ENCODE measurements around the gene PRPH. TPM values are rescaled to one million over a fixed set of nuclear protein-coding genes. Genes with fewer than 3 reads are reported as not detected.
A peak's percentile ranks its signal among the peaks of the same experiment; 100 is the strongest.

Gene PRPH
- total and polyA plus RNA-seq, 2 of the 4 experiments (the other 2 are of a cell fraction): not detected

GRCh38 chr12:49336645-49337584 lies 42.0 kb downstream of the PRPH start, which contains the start of gene C1QL4:
Gene C1QL4, minus strand, starts transcription at chr12:49337188. Its CDS starts 711 bp downstream, at chr12:49336477.
- no peak within 1 kb of the TSS for H3K9ac ChIP-seq (ENCODE audit: low read depth, low read length)
- in situ Hi-C loops (cut with MboI; ENCODE audit: low sequenced_read_pairs): no loop called here
- intact Hi-C loops (cut with micrococcal nuclease): loop anchor here (1.0 to 2.0 kb wide), 2 partner anchors 20 to 49 kb away; no protein-coding TSS in a partner anchor
- TF ChIP-seq MXI1 (IDR thresholded peaks at IDR 0.05; ENCODE audit: borderline replicate concordance, low read depth, low read length) (no peak), BHLHE40 (IDR thresholded peaks at IDR 0.05; ENCODE audit: low read depth, low read length) (no peak), MAFK (IDR thresholded peaks at IDR 0.05; ENCODE audit: low read depth, low read length) (no peak), MAZ (IDR thresholded peaks at IDR 0.05; ENCODE audit: borderline replicate concordance, low read depth, low read length) (peak; percentile 96), FOS (IDR thresholded peaks at IDR 0.05; ENCODE audit: low read depth, low read length) (no peak), CTCF (conservative IDR thresholded peaks at IDR 0.05; ENCODE audit: low read depth, low read length) (peak; percentile 82), RCOR1 (IDR thresholded peaks at IDR 0.05; ENCODE audit: insufficient replicate concordance, low read length) (no peak), NFE2L2 (IDR thresholded peaks at IDR 0.05; ENCODE audit: low read depth, low read length) (no peak), POLR2A (IDR thresholded peaks at IDR 0.05; ENCODE audit: low read depth, low read length) (no peak), CEBPB (IDR thresholded peaks at IDR 0.05; ENCODE audit: low read depth, low read length) (no peak), RAD21 (IDR thresholded peaks at IDR 0.05; ENCODE audit: low read length) (peak; percentile 33), RFX5 (IDR thresholded peaks at IDR 0.05; ENCODE audit: low read depth, low read length) (no peak), ELK1 (IDR thresholded peaks at IDR 0.05; ENCODE audit: borderline replicate concordance, low read depth, low read length) (no peak), SMC3 (IDR thresholded peaks at IDR 0.05; ENCODE audit: low read depth, low read length) (peak; percentile 25; the same call in 1 of the 2 replicates)

More at GRCh38 chr12:49336645-49337584, 42.0 kb downstream of the PRPH start, which contains the start of gene C1QL4:
- DNase-seq (peak; percentile 52), ATAC-seq (ENCODE audit: low read depth) (peak; percentile 97)
- H3K4me2 ChIP-seq (ENCODE audit: low read depth, low read length): peak within 1 kb of the TSS; percentile 92
- peak within 1 kb of the TSS; percentile 40 for H2AK9ac ChIP-seq (replicated peaks; ENCODE audit: low read depth, low read length, poor library complexity)
- H3K9me1 ChIP-seq (ENCODE audit: insufficient read depth, low read length): no peaks in the 10 kb centered on the region
- H2AFZ ChIP-seq (replicated peaks; ENCODE audit: low read length, poor library complexity): peak within 1 kb of the TSS; percentile 85
- H4K5ac ChIP-seq (ENCODE audit: low read depth, low read length): no peak within 1 kb of the TSS
- no peaks in the 10 kb centered on the region for H3K9me3 ChIP-seq (ENCODE audit: control insufficient read depth, insufficient read depth, low read length)
- no peak within 1 kb of the TSS for H3K56ac ChIP-seq (ENCODE audit: extremely low read depth, insufficient read depth, low read length)
- peak within 1 kb of the TSS; percentile 57 for H3K4me3 ChIP-seq (ENCODE audit: insufficient read depth, low read depth, low read length)
- ChIA-PET CTCF (interaction anchor here (1.6 to 1.8 kb wide), 3 partner anchors 11 to 177 kb away, joined by 3 to 9 read pairs (median 6); partner anchors contain the start of gene TROAP), POLR2A (ENCODE audit: unreplicated experiment) (no interaction called here)
- peak within 1 kb of the TSS in 1 of 2 experiments; percentile 20; a peak in 1 of 4 replicates for H4K8ac ChIP-seq (ENCODE audit: low read depth in 2 of 2, low read length in 2 of 2)
- H3K4ac ChIP-seq (ENCODE audit: low read depth, low read length): no peak within 1 kb of the TSS
- no peak within 1 kb of the TSS for H2BK15ac ChIP-seq (ENCODE audit: low read depth, low read length)
- no peaks in the 10 kb centered on the region for H3K4me1 ChIP-seq (ENCODE audit: control insufficient read depth, insufficient read depth, low read length)
- H4K20me1 ChIP-seq (ENCODE audit: insufficient read depth, low read length): no peaks in the 10 kb centered on the region
- no peak within 1 kb of the TSS for H2BK120ac ChIP-seq (ENCODE audit: low read depth, low read length)
- no peak within 1 kb of the TSS for H2BK5ac ChIP-seq (ENCODE audit: low read depth, low read length, poor library complexity, severe bottlenecking)
- H3K18ac ChIP-seq (ENCODE audit: low read depth, low read length): no peak within 1 kb of the TSS
- 5% methylated on average over 29 of the region's 65 CpGs; no CpG with 5 or more reads in 1 of the 2 experiments for WGBS, 2 experiments (ENCODE audit: extremely low coverage in 2 of 2, insufficient read length in 1 of 2)
- no peak within 1 kb of the TSS for H2AK5ac ChIP-seq (ENCODE audit: low read depth, low read length)
- 0 out of 2 replicates have a peak within 1 kb of the TSS, but pooled peaks have one; percentile 76 for H3K23ac ChIP-seq (ENCODE audit: low read depth, low read length)
- no peaks in the 10 kb centered on the region for H3K79me1 ChIP-seq (ENCODE audit: low read depth in 1 of 2, low read length in 2 of 2)
- H2BK20ac ChIP-seq (ENCODE audit: low read depth, low read length): no peak within 1 kb of the TSS
- peaks cover 70% of the 10 kb centered on the region for H3K27me3 ChIP-seq (ENCODE audit: control insufficient read depth, insufficient read depth, low read length)
- no TSS peak for BruUV-seq (replicated peaks)
- H3K36me3 ChIP-seq (ENCODE audit: control insufficient read depth, insufficient read depth, low read length): no peaks in the 10 kb centered on the region
- H3K14ac ChIP-seq (replicated peaks; ENCODE audit: low read depth, low read length): no peak within 1 kb of the TSS
- dilution Hi-C loops (cut with HindIII; ENCODE audit: low sequenced_read_pairs, unreplicated experiment): no loop called here
- no peak within 1 kb of the TSS for H4K91ac ChIP-seq (ENCODE audit: insufficient read depth, low read depth, low read length)
- no peak within 1 kb of the TSS for H3K27ac ChIP-seq (ENCODE audit: insufficient read depth, low read length)
